Fibroblast of mammary gland (primary cell): Measurements from ENCODE around the gene RIMS1.

Source experiments
- DNase-seq: peaks from one replicate; pipeline ENCODE4 v3.0.0-alpha.2; 2010; ENCODE audit warnings: low read depth
- H3K4me3 ChIP-seq: 2 replicates; pipeline ENCODE4 v1.5.1; 2011; ENCODE audit warnings: low read depth, mild to moderate bottlenecking, low read length, moderate library complexity; ENCODE audit not compliant: control insufficient read depth
- TF ChIP-seq, protein P1 (sequence below): conservative IDR thresholded peaks from 2 replicates; pipeline ENCODE4 v1.5.1; 2011; ENCODE audit warnings: low read depth, low read length, inconsistent platforms; ENCODE audit not compliant: control insufficient read depth, insufficient read depth

Gene RIMS1

DNA sequence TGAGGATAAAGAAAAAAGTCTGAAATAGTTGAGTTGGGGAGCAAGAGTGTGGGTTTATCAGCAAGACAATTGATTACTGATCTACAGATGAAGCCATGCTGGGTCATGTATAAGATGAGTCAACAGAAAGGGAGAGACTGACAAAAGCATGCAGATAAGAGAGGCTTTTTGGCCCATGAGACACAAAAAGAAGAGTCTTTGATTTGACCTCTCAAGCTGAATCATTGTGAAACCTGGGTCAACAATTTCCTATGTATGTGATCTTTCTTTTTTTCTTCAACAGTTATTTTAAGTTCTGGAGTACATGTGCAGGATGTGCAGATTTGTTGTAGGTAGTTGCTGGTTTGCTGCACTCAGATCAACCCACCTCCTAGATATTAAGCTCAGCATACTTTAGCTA, 15.9 kb downstream of the RIMS1 start:
- TF ChIP-seq, protein P1, sequence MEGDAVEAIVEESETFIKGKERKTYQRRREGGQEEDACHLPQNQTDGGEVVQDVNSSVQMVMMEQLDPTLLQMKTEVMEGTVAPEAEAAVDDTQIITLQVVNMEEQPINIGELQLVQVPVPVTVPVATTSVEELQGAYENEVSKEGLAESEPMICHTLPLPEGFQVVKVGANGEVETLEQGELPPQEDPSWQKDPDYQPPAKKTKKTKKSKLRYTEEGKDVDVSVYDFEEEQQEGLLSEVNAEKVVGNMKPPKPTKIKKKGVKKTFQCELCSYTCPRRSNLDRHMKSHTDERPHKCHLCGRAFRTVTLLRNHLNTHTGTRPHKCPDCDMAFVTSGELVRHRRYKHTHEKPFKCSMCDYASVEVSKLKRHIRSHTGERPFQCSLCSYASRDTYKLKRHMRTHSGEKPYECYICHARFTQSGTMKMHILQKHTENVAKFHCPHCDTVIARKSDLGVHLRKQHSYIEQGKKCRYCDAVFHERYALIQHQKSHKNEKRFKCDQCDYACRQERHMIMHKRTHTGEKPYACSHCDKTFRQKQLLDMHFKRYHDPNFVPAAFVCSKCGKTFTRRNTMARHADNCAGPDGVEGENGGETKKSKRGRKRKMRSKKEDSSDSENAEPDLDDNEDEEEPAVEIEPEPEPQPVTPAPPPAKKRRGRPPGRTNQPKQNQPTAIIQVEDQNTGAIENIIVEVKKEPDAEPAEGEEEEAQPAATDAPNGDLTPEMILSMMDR = no peak
- no peak for DNase-seq
- H3K4me3 ChIP-seq = no peak overlapping the region

DNA sequence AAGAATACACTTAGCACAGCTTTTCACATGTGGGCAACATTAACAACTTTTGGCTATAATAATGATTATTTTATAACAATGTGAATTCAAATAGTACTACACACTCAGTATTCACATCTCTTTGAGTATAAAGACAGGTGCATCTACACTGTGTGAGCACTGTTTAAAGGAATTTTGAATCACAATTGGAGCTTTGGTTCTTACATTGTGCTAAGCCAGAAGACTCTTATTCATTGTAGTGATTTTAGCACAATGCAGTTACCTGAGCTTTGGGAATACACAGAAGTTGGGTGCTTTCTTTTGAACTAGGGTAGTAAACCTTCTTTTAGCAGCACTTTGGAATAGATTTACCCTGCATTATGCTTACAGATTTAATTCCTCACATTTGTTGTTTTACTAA, 20.5 kb downstream of the RIMS1 start:
- TF ChIP-seq, protein P1 = no peak
- no peak for DNase-seq
- H3K4me3 ChIP-seq = no peak overlapping the region

DNA sequence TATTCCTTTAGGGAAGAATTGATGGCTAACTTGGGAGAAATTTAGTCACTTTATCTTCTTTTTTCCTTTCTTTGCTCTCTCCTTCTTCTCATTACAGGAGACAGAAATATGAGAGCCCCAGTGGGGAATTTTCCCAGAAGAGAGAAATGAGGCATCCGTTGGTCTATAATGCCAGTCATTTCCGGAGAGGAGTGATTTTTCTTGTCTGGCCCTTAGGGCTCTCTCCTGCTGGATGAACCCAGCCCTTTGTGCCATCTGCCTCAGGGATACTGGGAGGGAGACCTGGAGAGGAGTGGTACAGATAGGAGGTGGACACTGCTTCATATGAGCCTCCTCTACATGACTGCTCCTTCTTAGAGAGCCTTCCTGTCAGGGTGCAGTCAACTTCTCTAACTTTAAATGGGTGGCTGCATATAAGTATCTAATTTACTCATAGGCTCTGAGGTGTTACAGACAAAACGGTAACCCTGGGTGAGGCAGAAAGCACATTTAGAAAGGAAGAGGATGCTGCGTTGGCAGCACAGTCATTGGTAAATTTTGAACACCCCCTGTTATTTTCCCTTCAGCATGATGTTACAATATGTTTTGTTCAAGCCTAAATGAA, 21.9 kb downstream of the RIMS1 start:
- DNase-seq = no peak
- no peak overlapping the region for H3K4me3 ChIP-seq
- TF ChIP-seq, protein P1 = no peak

DNA sequence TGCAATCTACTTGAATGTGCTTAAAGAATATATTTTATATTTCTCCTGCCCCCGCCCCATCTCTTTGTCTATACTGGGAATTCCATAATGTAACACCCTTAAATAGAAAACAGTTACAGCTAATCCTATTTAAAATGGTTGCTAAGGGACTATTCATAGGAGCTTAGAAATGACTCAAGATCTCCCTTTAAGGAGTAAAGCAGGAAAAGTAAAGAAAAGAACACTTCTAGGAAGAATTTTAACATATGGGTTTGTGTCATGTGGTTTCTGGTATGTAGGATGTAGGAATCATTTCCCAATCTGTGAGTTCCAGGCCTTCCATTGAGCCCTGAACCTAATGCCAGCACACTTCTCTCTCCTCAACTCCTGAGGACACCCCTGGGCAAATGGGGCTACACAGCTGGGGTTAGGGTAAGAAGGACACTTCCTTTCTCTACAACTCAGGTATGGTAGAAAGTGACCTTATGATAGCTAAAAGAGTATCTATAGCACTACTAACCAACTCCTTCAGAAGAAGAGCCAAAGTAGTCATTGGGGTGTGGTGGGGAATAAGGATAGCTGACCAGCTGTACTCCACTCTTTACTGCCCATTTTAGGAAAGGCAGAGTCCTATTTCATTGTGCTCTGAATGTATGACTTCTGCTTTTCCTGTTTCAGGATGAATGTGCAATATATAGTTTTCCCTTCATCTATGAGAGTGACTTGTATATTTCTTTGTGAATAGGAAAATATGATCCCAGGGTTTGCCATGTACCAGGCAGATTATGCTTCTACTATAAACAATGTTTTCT, 27.3 kb downstream of the RIMS1 start:
- TF ChIP-seq, protein P1 = no peak
- no peak for DNase-seq
- H3K4me3 ChIP-seq = no peak overlapping the region

DNA sequence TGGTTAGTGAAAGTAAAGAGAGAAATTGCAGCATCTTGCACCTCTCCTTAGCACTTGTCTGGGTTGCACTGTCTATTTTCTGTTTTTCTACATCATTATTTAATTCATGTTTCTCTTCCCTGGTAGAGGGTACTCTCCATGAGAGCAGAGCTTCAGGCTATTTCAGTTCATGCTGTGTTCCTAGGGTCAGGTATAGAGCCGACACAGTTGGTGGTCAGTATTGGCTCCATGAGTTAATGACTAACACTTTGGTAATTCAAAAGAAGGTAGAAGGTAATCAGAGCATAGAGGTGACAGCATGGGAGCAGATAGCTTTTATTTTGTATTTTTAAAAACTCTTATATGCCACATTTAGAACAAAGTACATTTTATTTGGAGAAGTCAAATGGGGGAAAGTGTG, 42.7 kb downstream of the RIMS1 start:
- no peak for DNase-seq
- TF ChIP-seq, protein P1 = no peak
- no peak overlapping the region for H3K4me3 ChIP-seq

DNA sequence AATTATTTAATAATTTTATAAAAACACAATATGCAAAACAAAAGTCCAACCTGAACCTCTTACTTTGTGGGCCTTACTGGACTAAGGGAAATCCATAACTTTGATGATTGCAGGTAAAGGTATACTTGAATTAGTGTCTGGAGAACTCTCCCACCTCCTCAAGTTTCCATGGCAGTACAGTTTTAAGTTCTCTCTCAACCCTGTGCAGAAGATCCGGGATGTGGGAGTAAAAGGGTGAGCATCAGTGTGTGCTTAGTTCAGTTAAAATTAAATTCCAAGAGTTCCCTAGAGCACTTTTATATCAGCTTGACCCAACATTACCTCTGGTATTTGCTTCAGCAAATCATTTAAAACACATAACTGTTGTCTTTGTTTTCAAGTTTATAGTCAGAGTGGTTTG, 47.5 kb downstream of the RIMS1 start:
- no peak for DNase-seq
- TF ChIP-seq, protein P1 = no peak
- H3K4me3 ChIP-seq = no peak overlapping the region
